Esophagus (tissue), 2 donors: ENCODE measurements around the gene MT1F. TPM values are rescaled to one million over a fixed set of nuclear protein-coding genes. Genes with fewer than 3 reads are reported as not detected.

Experiments
- H3K27ac ChIP-seq, 2 donors: one replicate each; pipeline ENCODE4 v1.5.1; 2013; ENCODE audit warnings: low read depth in 2 of 2, mild to moderate bottlenecking in 2 of 2, inconsistent platforms in 1 of 2, low read length in 1 of 2, moderate library complexity in 1 of 2
- H3K27me3 ChIP-seq, 2 donors: one replicate each; pipeline ENCODE4 v1.6.1; 2013; ENCODE audit warnings: low read length in 2 of 2, control low read depth in 1 of 2, mild to moderate bottlenecking in 1 of 2; ENCODE audit not compliant: insufficient read depth in 2 of 2, control insufficient read depth in 1 of 2
- H3K36me3 ChIP-seq, 2 donors: one replicate each; pipeline ENCODE4 v1.6.1; 2013; ENCODE audit warnings: low read length in 1 of 2; ENCODE audit not compliant: control insufficient read depth in 2 of 2, insufficient read depth in 2 of 2
- H3K4me1 ChIP-seq, 2 donors: one replicate each; pipeline ENCODE4 v1.6.1; 2013; ENCODE audit warnings: low read length in 1 of 2; ENCODE audit not compliant: control insufficient read depth in 2 of 2, insufficient read depth in 2 of 2
- H3K4me3 ChIP-seq, 2 donors: one replicate each; pipeline ENCODE4 v1.5.1; 2013; ENCODE audit warnings: low read length in 2 of 2, mild to moderate bottlenecking in 2 of 2, low read depth in 1 of 2, moderate library complexity in 1 of 2
- H3K9me3 ChIP-seq, 2 donors: one replicate each; pipeline ENCODE4 v1.6.1; 2013; ENCODE audit warnings: mild to moderate bottlenecking in 2 of 2, low read depth in 1 of 2, low read length in 1 of 2, moderate library complexity in 1 of 2; ENCODE audit not compliant: control insufficient read depth in 2 of 2, insufficient read depth in 1 of 2
- WGBS, 2 donors: extraction: QIAGEN DNeasy Blood & Tissue Kit; methylation state at CpG; one replicate each; pipeline ENCODE4 v1.1.7; 2013; 5-methylcytosine and 5-hydroxymethylcytosine counted together
- polyA plus RNA-seq, 2 donors: library from polyadenylated mRNA; stranded (reverse); fragments of 200-250 nt; gene quantifications; one replicate each; pipeline ENCODE4 v1.2.3, GENCODE V29; 2013
- donor health status: healthy with polysubstance abuse.
- donor health status: Bipolar disorder and iron deficiency.

MT1F gene
- polyA plus RNA-seq, 2 donors, result 11.0 to 11.2 TPM

GRCh38 chr16:56677474-56677873 is 19.7 kb downstream of the MT1F start:
- Histone ChIP-seq H3K9me3 (no peaks in the 10 kb centered on the region), H3K36me3 (no peaks in the 10 kb centered on the region), H3K4me3 (no peak overlapping the region), H3K4me1 (peaks cover 0 to 7% of the 10 kb centered on the region in 2 donors), H3K27ac (no peak overlapping the region), H3K27me3 (no peaks in the 10 kb centered on the region)
- WGBS, 2 donors, result 75 to 77% methylated on average over 3 of the region's 3 CpGs

DNA sequence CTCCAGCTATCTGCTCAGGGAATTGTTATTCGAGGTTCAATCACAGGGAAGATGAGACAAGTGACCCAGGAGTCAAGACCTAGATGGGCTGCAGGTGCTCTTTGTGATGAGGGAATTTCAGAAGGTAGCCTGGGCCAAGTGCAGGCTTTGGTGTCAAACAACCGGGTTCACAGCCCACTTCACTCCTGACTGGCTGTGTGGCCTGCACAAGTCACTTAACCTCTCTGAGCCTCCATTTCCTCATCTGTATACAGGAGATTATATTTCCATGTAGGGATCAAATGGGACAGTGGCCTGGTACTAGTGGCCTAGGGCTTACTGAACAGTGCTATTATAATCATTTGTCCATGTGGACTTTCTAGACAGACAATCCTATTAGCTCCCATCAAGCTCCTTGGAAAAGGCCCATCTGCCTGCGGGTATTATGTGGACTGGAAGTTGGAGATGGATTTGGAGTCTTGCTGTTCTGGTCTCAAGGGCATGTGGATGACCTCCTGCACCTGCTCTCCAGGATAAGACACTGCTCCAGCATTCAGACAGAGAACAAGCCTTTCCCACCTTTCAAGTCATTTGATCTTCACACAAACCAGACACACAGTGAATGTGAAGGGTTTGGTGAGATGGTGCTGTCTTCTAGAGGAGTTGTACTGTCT is 21.4 kb downstream of the MT1F start:
- H3K27ac ChIP-seq, result peak overlapping the region in 1 of 2 donors; percentile 7
- peaks cover 1 to 10% of the 10 kb centered on the region in 2 donors for H3K4me1 ChIP-seq
- no peaks in the 10 kb centered on the region for H3K36me3 ChIP-seq
- H3K27me3 ChIP-seq, result no peaks in the 10 kb centered on the region
- H3K9me3 ChIP-seq, result no peaks in the 10 kb centered on the region
- 92% methylated on average over 3 of the region's 3 CpGs for WGBS, 2 donors
- no peak overlapping the region for H3K4me3 ChIP-seq

- 80 to 81% methylated on average over 6 of the region's 6 CpGs for WGBS, 2 donors
- Histone ChIP-seq H3K36me3 (no peaks in the 10 kb centered on the region), H3K27ac (peak overlapping the region in 1 of 2 donors; percentile 7), H3K27me3 (no peaks in the 10 kb centered on the region), H3K9me3 (no peaks in the 10 kb centered on the region), H3K4me3 (no peak overlapping the region), H3K4me1 (peaks cover 2 to 10% of the 10 kb centered on the region in 2 donors)
These were observed 22.1 kb downstream of the MT1F start for GRCh38 chr16:56679818-56680217.

DNA sequence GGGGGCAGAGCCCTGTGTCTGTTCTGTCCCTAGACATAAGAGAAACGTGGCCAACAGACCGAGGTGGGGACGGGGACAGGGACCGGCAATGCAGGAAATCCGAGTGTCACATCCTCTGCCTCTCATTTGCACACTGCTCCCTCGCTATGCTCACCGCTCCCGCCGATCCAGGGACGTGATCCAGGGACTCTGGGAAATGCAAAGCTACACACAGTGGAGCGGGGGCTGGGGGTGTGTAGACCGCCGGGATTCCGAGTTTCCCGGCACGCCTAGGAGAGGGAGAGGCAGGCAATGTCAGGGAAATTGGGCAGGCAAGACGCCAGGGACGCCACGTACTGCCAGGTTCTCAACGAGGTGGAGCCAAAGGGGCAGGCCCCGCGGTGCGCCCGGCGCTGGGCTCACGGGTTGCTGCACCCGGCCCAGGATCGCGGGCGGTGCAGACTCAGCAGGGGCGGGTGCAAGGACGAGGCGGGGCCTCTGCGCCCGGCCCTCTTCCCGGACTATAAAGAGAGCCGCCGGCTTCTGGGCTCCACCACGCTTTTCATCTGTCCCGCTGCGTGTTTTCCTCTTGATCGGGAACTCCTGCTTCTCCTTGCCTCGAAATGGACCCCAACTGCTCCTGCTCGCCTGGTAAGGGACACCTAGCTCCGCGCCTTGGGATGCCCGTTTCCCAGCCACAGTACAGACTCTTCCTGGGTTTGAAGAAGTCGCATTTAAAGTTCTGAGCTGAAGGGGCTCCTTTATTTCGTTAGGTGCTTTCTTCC is 24.4 kb downstream of the MT1F start, which contains the start of gene MT1X:
TSS of gene MT1X (plus strand) at position 532 of the 764 bp plus-strand sequence. CDS start at position 603, 71 bp downstream.
- no peaks in the 10 kb centered on the region for H3K9me3 ChIP-seq
- peak within 1 kb of the TSS; percentile 66 to 79 for H3K27ac ChIP-seq
- WGBS, 2 donors, result 0 to 1% methylated on average over 49 of the region's 49 CpGs
- peak within 1 kb of the TSS; percentile 68 to 70 for H3K4me3 ChIP-seq
- H3K27me3 ChIP-seq, result no peaks in the 10 kb centered on the region
- H3K4me1 ChIP-seq, result peaks cover 5% of the 10 kb centered on the region in 2 donors
- no peaks in the 10 kb centered on the region for H3K36me3 ChIP-seq

DNA sequence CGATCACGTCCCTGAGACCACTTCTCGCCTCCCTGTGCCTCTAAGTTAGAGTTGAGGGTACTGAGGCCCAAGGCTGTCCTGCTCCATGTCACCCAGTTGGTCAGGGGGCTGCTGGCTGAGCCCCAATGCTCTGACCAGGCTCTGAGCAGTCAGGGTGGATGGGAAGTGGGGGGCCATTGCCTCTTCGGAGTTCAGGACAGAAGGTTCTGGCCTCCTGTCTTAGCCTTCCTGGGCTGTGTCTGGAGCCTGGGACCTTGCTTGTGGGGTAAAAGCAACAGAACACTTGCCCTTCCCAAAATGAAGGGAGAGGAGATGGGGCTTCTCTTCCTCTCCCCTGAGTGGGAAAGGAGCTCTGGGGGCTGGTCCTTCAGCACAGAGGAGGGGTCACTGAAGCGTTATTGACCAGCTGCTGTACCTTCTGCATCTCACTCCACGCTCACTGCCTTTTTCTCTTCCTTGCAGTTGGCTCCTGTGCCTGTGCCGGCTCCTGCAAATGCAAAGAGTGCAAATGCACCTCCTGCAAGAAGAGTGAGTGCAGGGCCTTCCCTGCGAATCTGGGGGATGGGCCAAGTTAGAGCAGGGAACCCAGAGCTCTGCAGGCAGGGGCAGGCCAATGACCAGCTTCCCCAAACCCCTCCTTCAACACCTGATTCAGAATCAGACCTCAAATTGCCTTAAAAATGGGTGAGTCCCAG is 25.1 kb downstream of the MT1F start:
- H3K36me3 ChIP-seq, result no peaks in the 10 kb centered on the region
- no peaks in the 10 kb centered on the region for H3K9me3 ChIP-seq
- H3K4me3 ChIP-seq, result peak overlapping the region; percentile 68 to 70
- H3K27me3 ChIP-seq, result no peaks in the 10 kb centered on the region
- peaks cover 5% of the 10 kb centered on the region in 2 donors for H3K4me1 ChIP-seq
- 21 to 24% methylated on average over 8 of the region's 8 CpGs for WGBS, 2 donors
- peak overlapping the region; percentile 62 to 71 for H3K27ac ChIP-seq

DNA sequence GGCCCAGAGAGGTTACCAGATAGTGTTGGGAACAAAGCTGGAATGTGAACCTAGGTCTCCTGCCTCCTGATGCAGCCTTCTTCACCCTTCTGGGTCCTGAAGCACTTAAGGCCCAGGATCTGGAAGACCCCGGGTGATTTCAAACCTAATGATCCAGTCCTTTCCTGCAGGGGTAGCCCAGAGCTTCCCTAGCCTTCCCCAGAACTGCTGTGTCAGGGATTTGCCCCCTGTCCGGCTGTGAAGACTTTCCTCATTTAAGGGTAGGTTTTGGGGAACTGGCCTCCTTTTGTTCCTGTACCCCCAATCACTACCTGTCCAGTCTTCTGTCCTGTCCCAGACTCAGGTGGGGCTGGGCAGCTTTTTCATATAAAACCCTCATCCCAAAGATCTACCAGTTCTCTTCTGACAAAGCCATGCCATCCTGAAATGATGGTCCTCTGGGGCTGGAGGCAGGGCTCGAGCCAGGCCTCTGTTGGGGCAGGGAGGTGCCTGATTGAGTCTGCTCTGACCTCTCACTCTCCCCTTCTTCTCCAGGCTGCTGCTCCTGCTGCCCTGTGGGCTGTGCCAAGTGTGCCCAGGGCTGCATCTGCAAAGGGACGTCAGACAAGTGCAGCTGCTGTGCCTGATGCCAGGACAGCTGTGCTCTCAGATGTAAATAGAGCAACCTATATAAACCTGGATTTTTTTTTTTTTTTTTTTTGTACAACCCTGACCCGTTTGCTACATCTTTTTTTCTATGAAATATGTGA is 25.8 kb downstream of the MT1F start:
- Histone ChIP-seq H3K27ac (peak overlapping the region; percentile 62 to 83), H3K36me3 (no peaks in the 10 kb centered on the region), H3K9me3 (no peaks in the 10 kb centered on the region), H3K27me3 (no peaks in the 10 kb centered on the region), H3K4me1 (peaks cover 5% of the 10 kb centered on the region in 2 donors), H3K4me3 (peak overlapping the region; percentile 68 to 70)
- 40% methylated on average over 5 of the region's 5 CpGs for WGBS, 2 donors

DNA sequence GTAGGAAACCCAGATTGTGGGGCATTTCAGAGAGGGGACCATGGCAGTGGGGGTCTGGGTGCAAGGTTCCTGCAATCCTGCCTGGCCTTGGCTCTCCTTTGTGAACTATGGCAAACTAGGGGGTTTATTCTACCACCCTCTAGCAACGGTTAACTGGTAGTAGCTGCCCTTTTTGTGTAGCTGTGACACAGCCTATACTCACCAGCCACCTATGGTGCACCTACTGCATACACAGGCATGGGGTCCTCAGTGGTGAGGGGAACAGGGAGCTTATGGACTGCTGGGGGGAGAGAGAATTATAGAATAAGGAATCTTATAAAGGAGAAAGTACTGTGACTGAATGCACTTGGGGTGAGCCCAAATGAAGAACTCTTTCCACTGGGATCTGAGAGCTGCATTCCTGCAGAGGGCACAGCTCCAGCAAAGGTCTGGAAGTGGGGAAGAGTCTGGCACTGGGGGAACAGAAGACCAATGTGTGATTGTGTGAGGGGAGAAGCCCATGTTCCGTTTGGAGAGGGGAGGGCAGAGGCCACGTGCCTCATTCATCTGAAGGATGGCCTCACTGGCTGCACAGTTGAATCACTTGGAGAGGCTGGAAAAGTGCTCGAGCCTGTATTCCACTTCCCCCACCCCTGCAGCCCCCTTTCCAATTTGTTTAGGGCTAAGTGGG is 26.6 kb downstream of the MT1F start:
- 41 to 54% methylated on average over 4 of the region's 4 CpGs for WGBS, 2 donors
- peaks cover 5% of the 10 kb centered on the region in 2 donors for H3K4me1 ChIP-seq
- peak overlapping the region in 1 of 2 donors; percentile 70 for H3K4me3 ChIP-seq
- H3K36me3 ChIP-seq, result no peaks in the 10 kb centered on the region
- H3K9me3 ChIP-seq, result no peaks in the 10 kb centered on the region
- H3K27me3 ChIP-seq, result no peaks in the 10 kb centered on the region
- peak overlapping the region; percentile 57 to 83 for H3K27ac ChIP-seq

- H3K9me3 ChIP-seq, result no peaks in the 10 kb centered on the region
- no peak overlapping the region for H3K4me3 ChIP-seq
- no peaks in the 10 kb centered on the region for H3K27me3 ChIP-seq
- 49 to 61% methylated on average over 4 of the region's 4 CpGs for WGBS, 2 donors
- peak overlapping the region; percentile 57 to 83 for H3K27ac ChIP-seq
- peaks cover 5 to 11% of the 10 kb centered on the region in 2 donors for H3K4me1 ChIP-seq
- no peaks in the 10 kb centered on the region for H3K36me3 ChIP-seq
These were observed 27.3 kb downstream of the MT1F start for GRCh38 chr16:56684926-56685590.
